NCI-H1694 (cell line): ENCODE results near the gene ARAP1.

Source experiments
- DNase-seq: peaks from one replicate; lab custom pipeline; 2025; lab: John Stamatoyannopoulos, UW

Gene ARAP1

GRCh38 chr11:72657411-72658100 is 94.7 kb downstream of the ARAP1 start:
- no peak for DNase-seq

GRCh38 chr11:72655896-72656464 is 96.2 kb downstream of the ARAP1 start:
- no peak for DNase-seq

- no peak for DNase-seq
Measured at GRCh38 chr11:72655014-72655413, 97.2 kb downstream of the ARAP1 start.

- no peak for DNase-seq
Measured at GRCh38 chr11:72653649-72654048, 98.6 kb downstream of the ARAP1 start.

GRCh38 chr11:72652873-72653630 is 99.2 kb downstream of the ARAP1 start:
- no peak for DNase-seq

DNA sequence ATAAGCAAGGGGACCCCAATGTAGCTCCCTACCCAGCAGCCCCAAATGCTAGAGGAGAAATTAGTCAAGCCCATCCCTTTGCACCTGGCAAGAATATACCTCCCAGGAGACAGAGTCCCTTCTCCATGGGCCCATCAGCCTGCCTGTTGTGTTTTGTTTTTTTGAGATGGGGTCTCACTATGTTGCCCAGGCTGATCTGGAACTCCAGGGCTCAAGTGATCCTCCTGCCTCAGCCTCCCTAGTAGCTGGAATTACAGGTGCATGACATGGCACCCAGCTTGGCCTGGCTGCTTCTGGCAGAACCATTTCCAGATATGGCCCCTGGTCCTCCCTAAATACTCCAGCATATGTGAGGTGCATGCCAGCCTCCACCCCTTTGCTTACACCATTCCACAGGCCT is 100.1 kb downstream of the ARAP1 start:
- no peak for DNase-seq

GRCh38 chr11:72649215-72649976 is 102.8 kb downstream of the ARAP1 start:
- DNase-seq, result no peak

GRCh38 chr11:72648384-72649136 is 103.6 kb downstream of the ARAP1 start:
- DNase-seq, result no peak

GRCh38 chr11:72647882-72648281 is 104.3 kb downstream of the ARAP1 start:
- DNase-seq, result no peak

- DNase-seq, result no peak
Measured at GRCh38 chr11:72646472-72646871, 105.7 kb downstream of the ARAP1 start.

GRCh38 chr11:72646024-72646423 is 106.2 kb downstream of the ARAP1 start:
- DNase-seq, result no peak

GRCh38 chr11:72643547-72643946 is 108.7 kb downstream of the ARAP1 start:
- no peak for DNase-seq

DNA sequence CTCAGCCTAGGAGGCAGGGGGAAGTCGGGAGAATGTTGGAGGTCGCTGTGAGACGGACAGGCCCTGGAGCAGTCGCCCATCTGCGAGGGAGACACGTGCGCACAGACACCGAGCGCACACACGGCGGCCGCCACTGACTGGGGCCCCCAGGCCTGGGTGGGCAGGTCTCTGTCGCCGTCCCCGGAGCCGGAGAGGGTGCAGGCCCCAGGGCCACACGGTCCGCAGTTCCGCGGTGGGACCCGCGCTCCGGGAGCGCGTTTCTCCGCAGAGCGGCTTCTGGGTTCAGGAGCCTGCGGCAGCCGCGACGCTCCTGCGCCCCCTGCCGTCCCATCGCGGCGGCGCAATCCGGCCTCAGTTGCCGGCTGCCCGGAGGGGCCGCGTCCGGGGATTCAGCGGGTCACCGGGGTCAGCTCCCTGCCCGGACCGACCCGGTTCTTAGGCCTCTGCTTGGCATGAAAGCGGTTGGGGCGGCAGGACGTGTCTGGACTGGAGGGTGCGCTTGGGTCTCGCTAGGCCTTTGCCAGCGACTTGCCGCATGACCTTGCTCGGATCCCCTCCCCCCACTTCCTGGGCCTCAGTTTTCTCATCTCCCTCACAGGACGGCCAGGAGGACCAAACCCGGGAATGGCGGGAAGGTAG is 109.2 kb downstream of the ARAP1 start:
- DNase-seq, result no peak

GRCh38 chr11:72642043-72642883 is 109.9 kb downstream of the ARAP1 start:
- no peak for DNase-seq

GRCh38 chr11:72641522-72642042 is 110.6 kb downstream of the ARAP1 start:
- no peak for DNase-seq

DNA sequence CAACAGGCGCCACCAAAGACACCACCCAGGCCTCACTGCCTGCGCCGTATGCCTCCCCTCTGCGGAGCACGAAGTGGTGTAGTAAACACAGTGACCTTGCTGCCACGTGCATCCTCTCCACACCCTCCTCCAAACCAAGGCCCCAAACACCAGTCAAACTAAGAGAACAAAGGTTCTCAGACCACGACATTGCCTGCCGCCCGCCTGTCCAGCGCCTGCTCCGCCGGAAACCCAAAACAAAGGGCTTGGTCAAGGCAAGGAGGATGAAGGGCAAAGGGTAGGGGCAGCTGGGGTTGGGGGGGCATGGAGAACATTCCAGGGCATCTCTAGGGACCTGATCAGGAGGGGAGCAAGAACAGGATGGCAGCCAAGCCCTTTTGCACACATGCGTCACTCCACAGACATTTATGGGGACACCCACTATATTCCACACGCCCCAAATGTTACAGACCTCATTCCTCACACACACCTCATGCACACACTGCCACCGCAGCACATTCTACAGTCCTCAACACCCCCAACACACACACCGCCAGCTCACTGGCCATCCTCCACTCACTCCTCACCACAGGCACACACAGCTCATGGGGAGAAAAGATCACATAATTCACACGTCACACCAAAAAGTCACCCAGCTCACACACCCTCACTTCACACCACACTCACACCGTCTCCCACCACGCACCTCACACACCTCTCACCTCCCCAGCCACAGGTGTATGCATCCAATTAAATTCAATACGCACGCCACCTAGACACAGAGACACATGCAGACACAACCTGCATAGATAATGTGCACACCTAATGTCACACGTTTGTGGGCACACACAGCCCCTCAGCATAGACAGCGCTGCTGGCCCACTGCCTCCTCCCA is 112.5 kb downstream of the ARAP1 start:
- DNase-seq, result no peak

DNA sequence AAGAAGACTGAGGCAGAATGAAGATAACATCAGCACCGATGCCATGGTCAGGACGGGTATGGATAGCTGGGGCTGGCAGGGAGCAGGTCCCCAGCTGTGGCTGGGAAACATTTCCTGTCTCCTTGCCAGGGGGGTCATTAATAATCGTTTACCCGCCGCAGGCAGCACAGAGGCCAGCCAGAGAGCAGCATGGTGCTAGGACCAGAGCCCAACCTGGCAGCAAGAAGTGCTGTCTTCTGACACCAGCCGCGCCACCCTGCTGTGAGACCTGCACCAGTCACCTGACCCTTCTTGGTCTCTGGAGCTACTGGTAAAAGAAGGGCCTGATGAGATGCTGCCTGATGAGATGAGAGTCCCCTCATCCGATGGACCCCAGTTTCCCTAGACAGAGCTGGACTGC is 114.3 kb downstream of the ARAP1 start:
- no peak for DNase-seq

GRCh38 chr11:72637198-72637597 is 115.0 kb downstream of the ARAP1 start:
- no peak for DNase-seq

- DNase-seq, result no peak
Measured at GRCh38 chr11:72636376-72636775, 115.8 kb downstream of the ARAP1 start.
